Mesodermal cell (in vitro differentiated cells): ENCODE results near the gene OR9Q1.

Experiments
- H3K27ac ChIP-seq: 2 replicates; pipeline ENCODE4 v1.7.0; 2013; ENCODE audit warnings: mild to moderate bottlenecking, low read depth, low read length, moderate library complexity; ENCODE audit not compliant: severe bottlenecking
- H3K36me3 ChIP-seq: 2 replicates; pipeline ENCODE4 v1.7.1; 2013; ENCODE audit warnings: mild to moderate bottlenecking, low read length, moderate library complexity; ENCODE audit not compliant: control insufficient read depth, insufficient read depth
- H3K4me1 ChIP-seq: one replicate; pipeline ENCODE4 v1.7.1; 2013; ENCODE audit warnings: mild to moderate bottlenecking, low read length; ENCODE audit not compliant: insufficient read depth, control insufficient read depth, poor library complexity, severe bottlenecking
- H3K4me3 ChIP-seq: 2 replicates; pipeline ENCODE4 v1.7.0; 2013; ENCODE audit warnings: low read length, control low read depth, mild to moderate bottlenecking; ENCODE audit not compliant: insufficient read depth, poor library complexity, severe bottlenecking; ENCODE audit errors: extremely low read depth
- H3K9me3 ChIP-seq: 2 replicates; pipeline ENCODE4 v1.7.1; 2013; ENCODE audit warnings: mild to moderate bottlenecking, low read length, moderate library complexity; ENCODE audit not compliant: control insufficient read depth
- WGBS, 2 experiments: methylation state at CpG; one replicate each; pipeline ENCODE4 v1.1.5; 2013; ENCODE audit warnings: missing lambda C conversion rate in 2 of 2; ENCODE audit not compliant: insufficient coverage in 2 of 2; 5-methylcytosine and 5-hydroxymethylcytosine counted together

OR9Q1 gene

DNA sequence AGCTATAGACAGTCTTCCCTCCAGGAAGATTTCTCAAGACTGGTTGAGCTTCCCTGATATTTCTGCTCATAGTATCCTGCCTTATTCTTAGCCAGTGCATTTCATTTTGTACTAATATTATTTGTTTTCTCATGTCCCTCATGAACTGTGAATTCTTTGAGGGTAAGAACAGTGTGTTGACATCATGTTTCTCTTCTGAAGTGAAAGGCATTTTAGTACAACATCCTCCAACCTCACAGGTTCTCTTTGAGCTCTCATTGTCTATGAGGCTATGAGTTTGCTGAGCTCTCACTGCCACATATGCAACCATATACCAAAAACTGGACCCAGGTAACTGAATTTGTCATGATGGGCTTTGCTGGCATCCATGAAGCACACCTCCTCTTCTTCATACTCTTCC is 7.0 kb downstream of the OR9Q1 start, which contains the start of gene OR6Q1:
TSS of gene OR6Q1 (plus strand) at position 301 of the 400 bp plus-strand sequence. CDS start at position 301, 0 bp downstream.
- H3K27ac ChIP-seq = no peak within 1 kb of the TSS

DNA sequence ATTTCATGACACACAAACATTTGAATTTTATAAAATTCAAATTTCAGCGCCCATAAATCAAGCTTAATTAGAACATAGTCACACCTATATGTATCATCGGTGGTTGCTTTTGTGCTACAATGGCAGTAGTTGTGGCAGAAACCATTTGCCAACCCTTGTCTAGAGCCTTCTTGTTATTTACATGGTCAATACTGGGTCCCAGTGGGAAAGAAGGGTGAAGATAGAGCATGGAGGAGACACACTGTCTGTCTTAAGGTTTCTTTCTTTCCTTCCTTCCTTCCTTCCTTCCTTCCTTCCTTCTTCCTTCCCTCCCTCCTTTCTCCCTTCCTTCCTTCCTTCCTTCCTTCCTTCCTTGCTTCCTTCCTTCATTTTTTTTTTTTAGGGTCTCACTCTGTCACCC is 10.8 kb downstream of the OR9Q1 start:
- no peaks in the 10 kb centered on the region for H3K36me3 ChIP-seq
- H3K9me3 ChIP-seq = peaks cover 3% of the 10 kb centered on the region
- no peaks in the 10 kb centered on the region for H3K4me1 ChIP-seq
- no CpG with 5 or more reads among the region's 2 CpGs for WGBS, 2 experiments
- no peak overlapping the region for H3K27ac ChIP-seq
- no peak overlapping the region for H3K4me3 ChIP-seq

More for the DNA sequence above, 7.0 kb downstream of the OR9Q1 start, which contains the start of gene OR6Q1:
- Histone ChIP-seq H3K9me3 (peaks cover 3% of the 10 kb centered on the region), H3K4me1 (no peaks in the 10 kb centered on the region), H3K36me3 (no peaks in the 10 kb centered on the region), H3K4me3 (no peak within 1 kb of the TSS)

DNA sequence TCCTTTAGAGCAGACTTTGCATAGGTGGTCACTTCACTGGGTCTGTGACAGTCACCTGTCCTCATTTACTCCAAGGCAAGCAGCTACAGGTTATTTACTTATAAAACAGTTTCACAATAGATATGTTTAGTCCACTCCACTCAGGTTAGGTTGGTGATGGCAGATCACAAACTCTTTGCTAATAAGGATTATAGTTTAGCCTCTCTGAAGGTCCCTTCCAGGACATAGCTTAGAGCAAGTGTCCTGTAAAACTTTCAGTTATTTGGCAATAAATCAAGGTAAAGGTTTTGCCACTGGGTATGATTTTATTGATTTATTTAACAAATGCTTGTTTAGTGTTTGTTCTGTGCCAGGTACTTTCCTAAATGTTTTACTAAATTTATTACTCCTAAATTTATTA is 15.9 kb downstream of the OR9Q1 start:
- Histone ChIP-seq H3K4me1 (no peaks in the 10 kb centered on the region), H3K4me3 (no peak overlapping the region), H3K27ac (no peak overlapping the region), H3K36me3 (no peaks in the 10 kb centered on the region), H3K9me3 (no peaks in the 10 kb centered on the region)

DNA sequence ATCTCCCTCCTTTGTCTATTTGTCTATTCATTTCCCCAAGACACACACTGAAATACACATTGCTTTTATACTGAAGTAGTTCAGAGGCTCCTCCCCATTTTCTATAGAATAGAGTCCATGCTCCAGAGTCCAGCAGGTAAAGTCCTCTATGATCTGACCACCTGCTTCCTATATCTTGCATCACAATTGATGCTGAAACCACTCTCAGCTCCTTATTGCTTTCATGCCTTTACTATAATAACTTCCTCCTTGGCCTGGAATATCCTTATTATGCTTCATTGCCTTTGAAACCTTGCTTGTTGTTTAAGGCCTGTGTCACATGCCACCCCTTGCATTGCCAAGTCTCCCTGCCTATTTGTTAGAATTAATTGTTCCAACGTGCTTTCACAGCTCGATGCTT is 19.7 kb downstream of the OR9Q1 start:
- no CpG with 5 or more reads among the region's 2 CpGs for WGBS, 2 experiments
- no peak overlapping the region for H3K4me3 ChIP-seq

DNA sequence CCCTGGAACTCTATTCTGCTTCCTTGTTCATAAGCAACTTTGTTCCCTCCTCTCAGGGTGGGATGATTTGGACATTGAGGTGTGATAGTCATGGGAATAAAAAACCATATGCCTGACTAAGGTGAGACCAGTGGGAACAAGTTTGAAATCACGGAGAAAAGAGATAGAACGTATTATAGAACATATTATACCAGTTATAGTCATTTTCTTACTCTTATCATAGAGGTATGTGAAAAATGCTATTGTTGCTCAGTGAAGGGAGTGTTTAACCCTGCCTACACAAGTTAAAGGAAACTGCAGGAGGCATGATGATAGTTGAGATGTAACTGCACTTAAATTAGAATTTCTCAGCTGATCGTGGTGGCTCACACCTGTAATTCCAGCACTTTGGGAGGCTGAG is 22.6 kb downstream of the OR9Q1 start:
- 81 to 100% methylated on average over 1 of the region's 3 CpGs for WGBS, 2 experiments
- Histone ChIP-seq H3K27ac (no peak overlapping the region), H3K36me3 (no peaks in the 10 kb centered on the region), H3K4me3 (no peak overlapping the region), H3K9me3 (no peaks in the 10 kb centered on the region), H3K4me1 (no peaks in the 10 kb centered on the region)

More for the DNA sequence above, 19.7 kb downstream of the OR9Q1 start:
- Histone ChIP-seq H3K9me3 (no peaks in the 10 kb centered on the region), H3K36me3 (no peaks in the 10 kb centered on the region), H3K4me1 (no peaks in the 10 kb centered on the region), H3K27ac (no peak overlapping the region)

DNA sequence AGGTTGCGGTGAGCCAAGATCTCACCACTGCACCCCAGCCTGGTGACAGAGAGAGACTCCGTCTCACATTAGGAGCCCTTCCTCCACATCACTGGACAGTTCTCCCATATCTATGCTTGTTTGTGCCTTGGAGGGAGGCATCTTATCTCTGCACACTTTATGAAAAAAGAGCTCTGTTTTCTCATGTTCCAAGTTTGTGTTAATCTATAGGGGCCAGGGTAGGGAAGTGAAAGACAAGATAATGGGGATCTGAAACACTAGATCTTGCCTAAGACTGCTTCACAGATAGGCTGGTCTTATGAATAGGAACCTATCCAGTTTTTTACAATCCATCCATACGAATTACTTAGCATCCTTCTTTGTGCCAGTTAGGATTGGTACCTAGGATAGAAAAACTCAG is 24.1 kb downstream of the OR9Q1 start:
- H3K36me3 ChIP-seq = no peaks in the 10 kb centered on the region
- no peaks in the 10 kb centered on the region for H3K9me3 ChIP-seq
- WGBS, 2 experiments = 100% methylated on average over 1 of the region's 3 CpGs; no CpG with 5 or more reads in 1 of the 2 experiments
- no peak overlapping the region for H3K27ac ChIP-seq
- H3K4me1 ChIP-seq = no peaks in the 10 kb centered on the region
- no peak overlapping the region for H3K4me3 ChIP-seq

DNA sequence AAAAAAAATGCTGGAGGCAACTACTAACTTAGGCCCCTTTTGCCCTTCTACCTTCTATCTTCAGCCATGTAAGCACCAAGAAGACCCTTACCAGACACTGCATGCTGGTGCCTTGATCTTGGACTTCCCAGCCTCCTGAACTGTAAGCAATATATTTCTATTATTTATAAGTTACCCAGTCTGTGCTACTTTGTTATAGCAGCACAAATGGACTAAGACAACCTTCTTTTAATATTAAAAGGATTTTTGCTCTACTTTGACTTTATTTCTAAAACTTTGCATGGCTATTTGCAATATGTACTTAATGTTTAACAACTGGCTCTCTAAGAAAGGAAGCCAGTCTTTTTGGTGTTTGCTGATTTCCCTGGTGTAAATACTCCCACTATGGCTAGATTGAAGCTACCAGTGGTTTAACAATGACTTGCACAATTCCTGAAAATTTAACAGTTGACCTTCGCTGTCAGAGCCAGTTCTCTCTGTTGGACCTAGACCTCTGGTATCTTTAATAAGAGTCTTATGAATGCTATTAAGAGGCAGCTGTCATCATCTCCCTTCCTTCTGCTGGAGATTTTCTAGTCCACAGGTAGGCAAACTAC is 32.2 kb downstream of the OR9Q1 start:
- Histone ChIP-seq H3K27ac (no peak overlapping the region), H3K4me1 (peaks cover 16% of the 10 kb centered on the region), H3K9me3 (no peaks in the 10 kb centered on the region), H3K36me3 (no peaks in the 10 kb centered on the region), H3K4me3 (no peak overlapping the region)
- 88% methylated on average over 1 of the region's 1 CpG; no CpG with 5 or more reads in 1 of the 2 experiments for WGBS, 2 experiments

DNA sequence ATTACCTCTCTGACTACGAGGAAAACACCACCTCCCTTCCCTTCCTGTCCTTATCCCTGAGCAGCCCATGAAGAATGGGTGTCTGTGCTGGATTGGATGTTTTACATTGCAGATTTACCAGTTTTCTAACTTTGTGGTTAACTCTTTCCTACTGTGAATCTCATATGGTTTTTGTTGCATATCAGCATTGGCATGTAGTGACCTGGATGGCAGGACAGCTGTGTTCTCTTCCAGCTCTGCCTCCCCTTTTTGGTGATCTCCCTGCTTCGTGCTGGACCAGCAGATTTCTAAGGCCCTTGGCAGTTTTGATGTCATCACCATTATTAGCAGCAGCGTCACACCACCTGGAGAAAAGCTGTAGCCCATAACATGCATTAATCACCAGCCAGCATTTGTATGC is 33.8 kb downstream of the OR9Q1 start:
- Histone ChIP-seq H3K4me1 (peaks cover 21% of the 10 kb centered on the region), H3K27ac (no peak overlapping the region), H3K36me3 (no peaks in the 10 kb centered on the region), H3K9me3 (no peaks in the 10 kb centered on the region), H3K4me3 (no peak overlapping the region)
- WGBS, 2 experiments = 94 to 100% methylated on average over 2 of the region's 3 CpGs

DNA sequence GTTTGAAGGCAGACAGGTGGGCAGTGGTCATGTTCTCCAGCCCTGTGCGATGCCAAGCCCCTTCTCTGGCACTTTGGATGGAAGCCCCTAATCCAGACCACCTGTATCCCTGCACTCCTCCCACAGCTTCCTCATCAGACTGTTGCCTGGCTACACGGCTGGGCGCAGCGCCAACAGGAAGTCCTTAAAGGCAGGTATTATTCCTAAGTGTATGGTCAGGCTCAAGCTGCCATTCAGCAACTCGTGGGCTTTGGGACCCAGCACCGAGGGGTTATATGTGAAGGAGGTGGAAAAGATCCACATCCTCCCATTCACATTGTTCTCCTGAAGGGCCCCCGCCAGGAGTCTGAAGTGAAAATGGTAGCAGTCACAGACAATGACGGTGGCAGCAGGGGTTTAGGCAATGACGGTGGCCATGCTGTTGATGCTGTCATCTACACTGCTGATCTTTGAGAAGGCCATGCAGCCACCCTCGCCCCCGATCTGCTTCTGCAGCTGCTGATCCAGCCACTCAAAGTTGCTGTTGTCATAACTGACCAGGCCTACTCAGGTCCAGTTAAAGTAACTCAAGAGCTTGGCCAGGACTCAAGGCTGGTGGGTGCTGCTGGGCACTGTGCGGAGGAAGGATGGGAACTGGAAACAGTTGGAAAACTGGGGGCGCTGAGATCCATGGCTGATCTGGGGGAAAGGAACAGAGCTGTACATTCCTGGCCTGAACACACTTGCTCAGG is 34.8 kb downstream of the OR9Q1 start:
- Histone ChIP-seq H3K9me3 (no peaks in the 10 kb centered on the region), H3K4me1 (peaks cover 21% of the 10 kb centered on the region), H3K36me3 (no peaks in the 10 kb centered on the region), H3K27ac (peak overlapping the region; percentile 94), H3K4me3 (no peak overlapping the region)
- 87 to 92% methylated on average over 8 to 9 of the region's 13 CpGs for WGBS, 2 experiments

DNA sequence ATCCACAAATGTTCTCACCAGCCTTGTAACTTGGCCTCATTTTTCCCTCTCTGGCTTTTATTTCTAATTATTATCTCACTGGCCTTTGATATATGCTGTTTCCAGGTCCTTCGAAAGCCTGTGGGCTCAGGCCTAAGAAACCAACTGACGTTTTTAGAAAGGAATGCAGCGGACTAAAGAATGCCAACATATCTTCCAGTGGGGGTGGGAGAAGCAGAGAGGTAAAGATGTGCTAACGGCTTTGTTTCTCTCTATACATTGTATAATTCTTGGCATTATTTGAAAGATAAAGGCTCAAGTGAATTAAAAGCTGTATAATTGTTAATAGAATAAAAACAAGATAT is 35.3 kb downstream of the OR9Q1 start:
- H3K27ac ChIP-seq = peak overlapping the region; percentile 94
- no peak overlapping the region for H3K4me3 ChIP-seq

DNA sequence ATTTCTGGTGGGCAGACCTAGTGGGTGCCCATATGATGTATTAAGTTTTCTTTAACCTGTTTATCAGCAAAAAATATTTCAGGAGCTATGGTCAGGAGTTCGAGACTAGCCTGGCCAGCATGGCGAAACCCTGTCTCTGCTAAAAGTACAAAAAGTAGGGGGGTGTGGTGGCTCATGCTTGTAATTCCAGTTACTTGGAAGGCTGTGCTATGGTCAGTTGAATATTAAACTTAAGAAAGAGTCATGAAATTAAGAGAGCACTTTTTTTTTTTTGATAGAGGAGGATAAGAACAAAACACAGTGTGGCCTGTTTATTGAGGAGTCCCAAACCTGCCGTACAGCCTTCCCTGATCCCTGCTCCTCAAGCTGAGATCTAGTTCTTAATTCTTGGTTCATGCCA is 36.9 kb downstream of the OR9Q1 start:
- H3K27ac ChIP-seq = no peak overlapping the region

More for the DNA sequence above, 35.3 kb downstream of the OR9Q1 start:
- 33% methylated on average over 1 of the region's 4 CpGs; no CpG with 5 or more reads in 1 of the 2 experiments for WGBS, 2 experiments
- no peaks in the 10 kb centered on the region for H3K36me3 ChIP-seq
- H3K9me3 ChIP-seq = no peaks in the 10 kb centered on the region
- peaks cover 21% of the 10 kb centered on the region for H3K4me1 ChIP-seq

More for the DNA sequence above, 36.9 kb downstream of the OR9Q1 start:
- no peak overlapping the region for H3K4me3 ChIP-seq
- WGBS, 2 experiments = 91 to 100% methylated on average over 2 to 3 of the region's 3 CpGs
- H3K9me3 ChIP-seq = no peaks in the 10 kb centered on the region
- no peaks in the 10 kb centered on the region for H3K36me3 ChIP-seq
- H3K4me1 ChIP-seq = peaks cover 21% of the 10 kb centered on the region
